ENCODE data around the gene PLTP. TPM values are rescaled to one million over a fixed set of nuclear protein-coding genes. Genes with fewer than 3 reads are reported as not detected.

PLTP gene
- total and polyA plus RNA-seq, 2 of the 13 experiments (the other 11 are each of a cell fraction or from before 2014, with no cell fraction given) = 16.9 to 28.6 TPM

DNA sequence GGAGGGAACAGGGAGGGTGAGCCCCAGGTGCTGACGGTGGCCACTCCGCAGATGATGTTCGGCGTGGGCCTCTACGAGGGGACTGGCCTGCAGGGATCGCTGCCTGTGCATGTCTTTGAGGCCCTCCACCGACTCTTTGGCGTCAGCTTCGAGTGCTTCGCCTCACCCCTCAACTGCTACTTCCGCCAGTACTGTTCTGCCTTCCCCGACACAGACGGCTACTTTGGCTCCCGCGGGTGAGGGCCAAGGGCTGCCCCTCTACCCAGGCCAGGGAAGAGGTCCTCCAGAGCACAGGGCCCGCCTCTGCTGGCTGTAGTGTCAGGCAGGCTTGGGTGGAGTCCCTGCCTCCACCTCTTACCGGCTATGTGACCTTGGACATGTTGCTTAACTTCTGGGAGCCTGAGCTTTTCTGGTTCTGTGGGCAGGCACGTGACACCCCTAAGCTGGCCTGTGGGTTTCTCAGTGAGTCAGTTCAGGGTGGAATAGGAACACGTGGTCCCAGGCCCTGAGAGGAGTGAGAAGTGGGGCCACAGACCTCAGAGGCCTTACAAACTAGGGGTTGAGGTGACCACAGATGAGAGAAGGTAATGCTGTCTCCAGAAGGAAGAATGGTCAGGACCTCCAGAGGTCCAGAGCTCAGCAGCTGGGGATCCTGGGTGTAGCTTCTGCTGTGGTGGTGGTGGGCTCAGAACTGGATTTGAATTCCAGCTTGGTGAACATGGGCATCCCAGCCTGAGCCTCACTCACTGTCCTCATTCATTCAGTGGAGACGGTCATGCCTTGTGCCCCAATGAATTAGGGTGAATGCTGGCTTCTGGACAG, 34.4 kb upstream of the PLTP start (continued):
- TF ChIP-seq, protein P1, sequence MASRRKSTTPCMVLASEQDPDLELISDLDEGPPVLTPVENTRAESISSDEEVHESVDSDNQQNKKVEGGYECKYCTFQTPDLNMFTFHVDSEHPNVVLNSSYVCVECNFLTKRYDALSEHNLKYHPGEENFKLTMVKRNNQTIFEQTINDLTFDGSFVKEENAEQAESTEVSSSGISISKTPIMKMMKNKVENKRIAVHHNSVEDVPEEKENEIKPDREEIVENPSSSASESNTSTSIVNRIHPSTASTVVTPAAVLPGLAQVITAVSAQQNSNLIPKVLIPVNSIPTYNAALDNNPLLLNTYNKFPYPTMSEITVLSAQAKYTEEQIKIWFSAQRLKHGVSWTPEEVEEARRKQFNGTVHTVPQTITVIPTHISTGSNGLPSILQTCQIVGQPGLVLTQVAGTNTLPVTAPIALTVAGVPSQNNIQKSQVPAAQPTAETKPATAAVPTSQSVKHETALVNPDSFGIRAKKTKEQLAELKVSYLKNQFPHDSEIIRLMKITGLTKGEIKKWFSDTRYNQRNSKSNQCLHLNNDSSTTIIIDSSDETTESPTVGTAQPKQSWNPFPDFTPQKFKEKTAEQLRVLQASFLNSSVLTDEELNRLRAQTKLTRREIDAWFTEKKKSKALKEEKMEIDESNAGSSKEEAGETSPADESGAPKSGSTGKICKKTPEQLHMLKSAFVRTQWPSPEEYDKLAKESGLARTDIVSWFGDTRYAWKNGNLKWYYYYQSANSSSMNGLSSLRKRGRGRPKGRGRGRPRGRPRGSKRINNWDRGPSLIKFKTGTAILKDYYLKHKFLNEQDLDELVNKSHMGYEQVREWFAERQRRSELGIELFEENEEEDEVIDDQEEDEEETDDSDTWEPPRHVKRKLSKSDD (CRISPR knock-in tag; IDR thresholded peaks at IDR 0.05; ENCODE audit: low read depth) = 0 out of 2 replicates have a peak, but pooled peaks have one; percentile 4
- TF ChIP-seq ZNF891 (CRISPR knock-in tag; IDR thresholded peaks at IDR 0.05) (peak; percentile 34; the same call in 1 of the 2 replicates), FOXO1 (CRISPR knock-in tag; IDR thresholded peaks at IDR 0.05) (peak; percentile 77), NFYB (CRISPR knock-in tag; IDR thresholded peaks at IDR 0.05) (no peak), ZNF484 (CRISPR knock-in tag; IDR thresholded peaks at IDR 0.05; ENCODE audit: borderline replicate concordance, low read depth) (no peak), PCBP2 (optimal IDR thresholded peaks at IDR 0.05; ENCODE audit: low read depth, low read length, poor library complexity, severe bottlenecking) (no peak), FOXK1 (CRISPR knock-in tag; IDR thresholded peaks at IDR 0.05; ENCODE audit: borderline replicate concordance, low read depth) (peak; percentile 81; the same call in 1 of the 2 replicates), ZKSCAN8 (CRISPR knock-in tag; IDR thresholded peaks at IDR 0.05; ENCODE audit: borderline replicate concordance) (peak; percentile 56; the same call in 1 of the 2 replicates), ZNF652 (CRISPR knock-in tag; IDR thresholded peaks at IDR 0.05; ENCODE audit: borderline replicate concordance, low read depth) (peak; percentile 55; the same call in 1 of the 2 replicates), TEAD3 (CRISPR knock-in tag; optimal IDR thresholded peaks at IDR 0.05; ENCODE audit: borderline replicate concordance) (peak; percentile 77), ZNF550 (CRISPR knock-in tag; IDR thresholded peaks at IDR 0.05; ENCODE audit: borderline replicate concordance) (no peak), REXO4 (CRISPR knock-in tag; IDR thresholded peaks at IDR 0.05; ENCODE audit: borderline replicate concordance) (no peak; the same call in 1 of the 2 replicates), ZNF672 (CRISPR knock-in tag; IDR thresholded peaks at IDR 0.05) (no peak), FOXK2 (IDR thresholded peaks at IDR 0.05) (no peak), CBX2 (IDR thresholded peaks at IDR 0.05; ENCODE audit: low read depth, low read length) (no peak), CBX2 (CRISPR knock-in tag; IDR thresholded peaks at IDR 0.05; ENCODE audit: low read depth) (no peak; the same call in 1 of the 2 replicates), KAT7 (CRISPR knock-in tag; IDR thresholded peaks at IDR 0.05; ENCODE audit: borderline replicate concordance) (no peak), PRPF4 (IDR thresholded peaks at IDR 0.05; ENCODE audit: low read depth, low read length, poor library complexity, severe bottlenecking) (peak; percentile 77)
- TF ChIP-seq, protein P2, sequence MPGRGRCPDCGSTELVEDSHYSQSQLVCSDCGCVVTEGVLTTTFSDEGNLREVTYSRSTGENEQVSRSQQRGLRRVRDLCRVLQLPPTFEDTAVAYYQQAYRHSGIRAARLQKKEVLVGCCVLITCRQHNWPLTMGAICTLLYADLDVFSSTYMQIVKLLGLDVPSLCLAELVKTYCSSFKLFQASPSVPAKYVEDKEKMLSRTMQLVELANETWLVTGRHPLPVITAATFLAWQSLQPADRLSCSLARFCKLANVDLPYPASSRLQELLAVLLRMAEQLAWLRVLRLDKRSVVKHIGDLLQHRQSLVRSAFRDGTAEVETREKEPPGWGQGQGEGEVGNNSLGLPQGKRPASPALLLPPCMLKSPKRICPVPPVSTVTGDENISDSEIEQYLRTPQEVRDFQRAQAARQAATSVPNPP (CRISPR knock-in tag; IDR thresholded peaks at IDR 0.05) = 0 out of 2 replicates have a peak, but pooled peaks have one; percentile 55
- TF ChIP-seq, protein P3, sequence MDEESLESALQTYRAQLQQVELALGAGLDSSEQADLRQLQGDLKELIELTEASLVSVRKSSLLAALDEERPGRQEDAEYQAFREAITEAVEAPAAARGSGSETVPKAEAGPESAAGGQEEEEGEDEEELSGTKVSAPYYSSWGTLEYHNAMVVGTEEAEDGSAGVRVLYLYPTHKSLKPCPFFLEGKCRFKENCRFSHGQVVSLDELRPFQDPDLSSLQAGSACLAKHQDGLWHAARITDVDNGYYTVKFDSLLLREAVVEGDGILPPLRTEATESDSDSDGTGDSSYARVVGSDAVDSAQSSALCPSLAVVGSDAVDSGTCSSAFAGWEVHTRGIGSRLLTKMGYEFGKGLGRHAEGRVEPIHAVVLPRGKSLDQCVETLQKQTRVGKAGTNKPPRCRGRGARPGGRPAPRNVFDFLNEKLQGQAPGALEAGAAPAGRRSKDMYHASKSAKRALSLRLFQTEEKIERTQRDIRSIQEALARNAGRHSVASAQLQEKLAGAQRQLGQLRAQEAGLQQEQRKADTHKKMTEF (CRISPR knock-in tag; IDR thresholded peaks at IDR 0.05) = peak; percentile 98
- TF ChIP-seq, protein P4, sequence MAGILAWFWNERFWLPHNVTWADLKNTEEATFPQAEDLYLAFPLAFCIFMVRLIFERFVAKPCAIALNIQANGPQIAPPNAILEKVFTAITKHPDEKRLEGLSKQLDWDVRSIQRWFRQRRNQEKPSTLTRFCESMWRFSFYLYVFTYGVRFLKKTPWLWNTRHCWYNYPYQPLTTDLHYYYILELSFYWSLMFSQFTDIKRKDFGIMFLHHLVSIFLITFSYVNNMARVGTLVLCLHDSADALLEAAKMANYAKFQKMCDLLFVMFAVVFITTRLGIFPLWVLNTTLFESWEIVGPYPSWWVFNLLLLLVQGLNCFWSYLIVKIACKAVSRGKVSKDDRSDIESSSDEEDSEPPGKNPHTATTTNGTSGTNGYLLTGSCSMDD (CRISPR knock-in tag; IDR thresholded peaks at IDR 0.05) = no peak

Measured in HepG2 (cell line).